A673 (cell line): ENCODE measurements around the gene KDM1A. TPM values are rescaled to one million over a fixed set of nuclear protein-coding genes. Genes with fewer than 3 reads are reported as not detected.

Source experiments
- BruUV-seq: library from RNA; stranded (reverse); fragments of 400-500 nt; replicated peaks from 2 replicates; lab custom pipeline; 2021; lab: Mats Ljungman, UMichigan
- CTCF ChIA-PET: fragments of 300-600 bp; sonication (Branson Sonifier 250); formaldehyde crosslinking; loops from one replicate; lab custom pipeline; 2022; ENCODE audit warnings: antibody characterized with exemption; lab: Charles Lee
- POLR2A ChIA-PET: fragments of 300-600 bp; sonication (Branson Sonifier 250); formaldehyde crosslinking; loops from one replicate; lab custom pipeline; 2022; ENCODE audit warnings: antibody characterized with exemption; ENCODE audit not compliant: low non-redundant PET; lab: Charles Lee
- DNase-seq: peaks from one replicate; pipeline ENCODE4 v3.0.0-alpha.2; 2015; ENCODE audit warnings: low spot score
- H3K27ac ChIP-seq: fragments of 200-600 bp; sonication (generic); 2 replicates; pipeline ENCODE4 v1.5.1; 2016; ENCODE audit warnings: mixed run types, low read depth, mild to moderate bottlenecking, mixed read lengths, antibody characterized with exemption, low read length; ENCODE audit not compliant: poor library complexity, severe bottlenecking
- H3K27me3 ChIP-seq: fragments of 200-600 bp; sonication (generic); replicated peaks from 2 replicates; pipeline ENCODE4 v1.6.1; 2017; ENCODE audit warnings: mixed run types, low read depth, mild to moderate bottlenecking, mixed read lengths, antibody characterized with exemption, low read length; ENCODE audit not compliant: insufficient read depth, poor library complexity
- H3K36me3 ChIP-seq: fragments of 200-600 bp; sonication (generic); 2 replicates; pipeline ENCODE4 v1.6.1; 2016; ENCODE audit warnings: mixed run types, mild to moderate bottlenecking, mixed read lengths, antibody characterized with exemption, low read length; ENCODE audit not compliant: insufficient read depth, poor library complexity, severe bottlenecking
- H3K4me1 ChIP-seq: fragments of 200-600 bp; sonication (generic); 2 replicates; pipeline ENCODE4 v1.6.1; 2017; ENCODE audit warnings: mixed run types, mild to moderate bottlenecking, mixed read lengths, antibody characterized with exemption, low read length; ENCODE audit not compliant: insufficient read depth, poor library complexity, severe bottlenecking
- H3K4me3 ChIP-seq: fragments of 200-600 bp; sonication (generic); 2 replicates; pipeline ENCODE4 v1.5.1; 2016; ENCODE audit warnings: low read depth, mixed run types, mild to moderate bottlenecking, mixed read lengths, low read length; ENCODE audit not compliant: poor library complexity, severe bottlenecking
- H3K9me3 ChIP-seq: fragments of 200-600 bp; sonication (generic); 2 replicates; pipeline ENCODE4 v1.6.1; 2016; ENCODE audit warnings: mixed run types, low read depth, mild to moderate bottlenecking, mixed read lengths, antibody characterized with exemption, low read length; ENCODE audit not compliant: poor library complexity, severe bottlenecking
- EZH2 ChIP-seq: fragments of 200-600 bp; sonication (generic); IDR thresholded peaks from 2 replicates; pipeline ENCODE4 v1.6.1; 2017; ENCODE audit warnings: borderline replicate concordance, low read depth, mild to moderate bottlenecking, mixed read lengths, antibody characterized with exemption, low read length; ENCODE audit not compliant: poor library complexity, severe bottlenecking
- intact Hi-C: fragments of 100-400 bp; cut with micrococcal nuclease; formaldehyde crosslinking; loops from one replicate; pipeline ENCODE4 v1.10.0; 2022; ENCODE audit not compliant: unreplicated experiment
- total RNA-seq: library from RNA; stranded (reverse); gene quantifications from 2 replicates; pipeline ENCODE4 v1.2.3, GENCODE V29; 2021
- TF ChIP-seq, protein P1 (sequence below): fragments of 300-800, 200-600 bp; sonication (generic); conservative IDR thresholded peaks from 2 replicates; pipeline ENCODE4 v1.5.1; 2017; ENCODE audit warnings: low read depth, mild to moderate bottlenecking, antibody characterized with exemption, low read length, moderate library complexity, mixed read lengths

The KDM1A gene
- total RNA-seq, 1 experiment from 2014 or later: 201 TPM

- ChIA-PET POLR2A (no interaction called here), CTCF (no interaction called here)
- Histone ChIP-seq H3K27me3 (no peaks in the 10 kb centered on the region), H3K9me3 (no peaks in the 10 kb centered on the region), H3K4me1 (peaks cover 13% of the 10 kb centered on the region), H3K36me3 (no peaks in the 10 kb centered on the region), H3K4me3 (no peak overlapping the region), H3K27ac (no peak overlapping the region)
- BruUV-seq: no TSS peak
- no peak for DNase-seq
- intact Hi-C loops: no loop called here
- TF ChIP-seq, protein P1, sequence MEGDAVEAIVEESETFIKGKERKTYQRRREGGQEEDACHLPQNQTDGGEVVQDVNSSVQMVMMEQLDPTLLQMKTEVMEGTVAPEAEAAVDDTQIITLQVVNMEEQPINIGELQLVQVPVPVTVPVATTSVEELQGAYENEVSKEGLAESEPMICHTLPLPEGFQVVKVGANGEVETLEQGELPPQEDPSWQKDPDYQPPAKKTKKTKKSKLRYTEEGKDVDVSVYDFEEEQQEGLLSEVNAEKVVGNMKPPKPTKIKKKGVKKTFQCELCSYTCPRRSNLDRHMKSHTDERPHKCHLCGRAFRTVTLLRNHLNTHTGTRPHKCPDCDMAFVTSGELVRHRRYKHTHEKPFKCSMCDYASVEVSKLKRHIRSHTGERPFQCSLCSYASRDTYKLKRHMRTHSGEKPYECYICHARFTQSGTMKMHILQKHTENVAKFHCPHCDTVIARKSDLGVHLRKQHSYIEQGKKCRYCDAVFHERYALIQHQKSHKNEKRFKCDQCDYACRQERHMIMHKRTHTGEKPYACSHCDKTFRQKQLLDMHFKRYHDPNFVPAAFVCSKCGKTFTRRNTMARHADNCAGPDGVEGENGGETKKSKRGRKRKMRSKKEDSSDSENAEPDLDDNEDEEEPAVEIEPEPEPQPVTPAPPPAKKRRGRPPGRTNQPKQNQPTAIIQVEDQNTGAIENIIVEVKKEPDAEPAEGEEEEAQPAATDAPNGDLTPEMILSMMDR: no peak
- TF ChIP-seq EZH2: no peak
Measured at GRCh38 chr1:23114424-23115079, 95.3 kb downstream of the KDM1A start.

DNA sequence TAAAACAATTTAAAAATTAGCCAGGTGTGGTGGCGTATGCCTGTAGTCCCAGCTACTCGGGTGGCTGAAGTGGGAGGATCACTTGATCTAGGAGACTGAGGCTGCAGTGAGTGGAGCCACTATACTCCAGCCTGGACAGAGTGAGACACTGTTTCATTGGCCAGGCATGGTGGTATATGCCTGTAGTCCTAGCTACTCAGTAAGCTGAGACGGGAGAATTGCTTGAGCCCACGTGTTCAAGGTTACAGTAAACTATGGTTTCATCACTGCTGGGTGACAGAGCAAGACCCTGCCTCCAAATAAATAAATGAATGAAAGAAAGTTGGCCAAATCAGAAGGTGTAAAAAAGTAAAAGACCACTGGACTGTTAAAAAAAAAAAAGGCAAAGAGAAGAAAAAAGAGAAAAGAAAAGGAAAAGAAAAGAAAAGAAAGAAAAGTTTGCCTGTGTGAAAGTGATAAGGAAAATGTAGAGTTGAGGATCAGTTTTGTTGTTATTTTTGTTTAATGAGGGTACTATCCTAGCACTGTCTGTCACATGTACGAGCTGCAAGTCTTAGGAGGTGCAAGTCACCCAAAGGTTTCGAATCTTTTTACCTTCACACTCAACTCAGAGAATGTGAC lies 97.1 kb downstream of the KDM1A start:
- H3K4me1 ChIP-seq: peaks cover 20% of the 10 kb centered on the region
- intact Hi-C loops: no loop called here
- CTCF ChIA-PET: no interaction called here

DNA sequence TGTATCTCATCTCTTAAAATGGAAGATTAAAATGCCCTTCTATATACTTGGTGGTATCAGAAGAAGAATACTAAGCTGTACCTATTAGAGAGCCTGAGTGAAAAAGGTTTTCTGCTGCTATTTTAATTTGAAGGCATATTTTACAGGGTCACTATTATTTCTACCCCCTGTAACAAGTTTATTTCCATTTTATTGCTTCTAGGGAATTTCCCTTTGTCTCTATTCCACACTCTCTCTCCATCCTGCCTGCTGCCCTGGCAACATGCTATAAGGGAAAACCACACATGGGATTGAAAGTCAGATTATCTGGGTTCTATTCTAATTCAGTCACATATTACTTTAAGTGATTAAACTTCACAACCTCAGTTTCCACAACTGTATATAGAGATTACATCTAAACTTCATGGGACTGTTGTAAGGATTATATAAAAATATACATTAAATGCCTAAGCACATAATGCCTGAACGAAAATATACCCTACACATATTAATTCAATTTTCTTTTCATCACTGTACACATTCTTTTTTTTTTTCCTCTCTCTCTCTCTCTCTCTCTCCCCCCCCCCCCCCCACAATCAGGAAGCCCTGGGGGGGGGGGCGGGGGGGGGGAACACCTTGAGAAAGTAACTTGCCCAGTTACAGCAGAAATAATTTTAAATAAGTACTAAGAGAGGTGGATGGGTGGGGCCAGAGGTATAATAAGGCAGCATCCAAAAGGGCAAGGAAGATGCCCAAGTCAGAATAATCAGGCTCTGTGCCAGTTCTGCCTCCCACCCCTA lies 97.8 kb downstream of the KDM1A start:
- Histone ChIP-seq H3K27me3 (no peaks in the 10 kb centered on the region), H3K36me3 (no peaks in the 10 kb centered on the region), H3K27ac (no peak overlapping the region), H3K4me1 (peaks cover 22% of the 10 kb centered on the region), H3K4me3 (no peak overlapping the region), H3K9me3 (no peaks in the 10 kb centered on the region)
- BruUV-seq: no TSS peak
- no peak for DNase-seq
- POLR2A ChIA-PET: interaction anchor here (0.6 kb wide), 1 partner anchor 183 kb away, joined by 3 read pairs; no protein-coding TSS in a partner anchor
- intact Hi-C loops: no loop called here
- CTCF ChIA-PET: no interaction called here
- TF ChIP-seq EZH2: no peak
- TF ChIP-seq, protein P1: no peak

More for the DNA sequence above, 97.1 kb downstream of the KDM1A start:
- POLR2A ChIA-PET: no interaction called here
- H3K27ac ChIP-seq: no peak overlapping the region
- H3K36me3 ChIP-seq: no peaks in the 10 kb centered on the region
- no peak overlapping the region for H3K4me3 ChIP-seq
- TF ChIP-seq, protein P1: no peak
- TF ChIP-seq EZH2: no peak
- no TSS peak for BruUV-seq
- DNase-seq: no peak
- no peaks in the 10 kb centered on the region for H3K9me3 ChIP-seq
- H3K27me3 ChIP-seq: no peaks in the 10 kb centered on the region
